K562 (cell line): ENCODE data around the gene TPR. TPM values are rescaled to one million over a fixed set of nuclear protein-coding genes. Genes with fewer than 3 reads are reported as not detected.
A peak's percentile ranks its signal among the peaks of the same experiment; 100 is the strongest.

Experiments used
- DEAF1 ChIP-seq: fragments of 450-650 bp; formaldehyde crosslinking; IDR thresholded peaks from 2 replicates; pipeline ENCODE4 v1.4.0; 2020; ENCODE audit warnings: mild to moderate bottlenecking, moderate library complexity
- HEY1 ChIP-seq: fragments of 250-450 bp; sonication (Bioruptor Pico); IDR thresholded peaks from 2 replicates; pipeline ENCODE4 v1.5.0; 2020; ENCODE audit warnings: mild to moderate bottlenecking, moderate library complexity, borderline replicate concordance
- KDM2B ChIP-seq: fragments of 250-450 bp; sonication (Bioruptor Pico); IDR thresholded peaks from 2 replicates; pipeline ENCODE4 v1.8.0; 2021; ENCODE audit warnings: mild to moderate bottlenecking, moderate library complexity
- KDM4B ChIP-seq, 2 experiments: fragments of 450-650 bp in 1 of 2; sonication (generic) in 1 of 2; IDR thresholded peaks; 2 replicates each; pipeline ENCODE4 v1.6.1; 2016 to 2017; ENCODE audit warnings: borderline replicate concordance in 2 of 2, antibody characterized with exemption in 1 of 2, low read depth in 1 of 2, mild to moderate bottlenecking in 1 of 2
- KLF10 ChIP-seq: fragments of 250-450 bp; sonication (Bioruptor Pico); IDR thresholded peaks from 2 replicates; pipeline ENCODE4 v1.6.1; 2021; ENCODE audit warnings: matching md5 sums
- MCM7 ChIP-seq, 2 experiments: fragments of 450-650 bp; IDR thresholded peaks; 2 replicates each; pipeline ENCODE4 v1.6.1; 2016 to 2018
- RHOXF2B ChIP-seq: fragments of 250-450 bp; sonication (Bioruptor Pico); conservative IDR thresholded peaks from 2 replicates; pipeline ENCODE4 v1.5.1; 2021
- SMARCB1 ChIP-seq: IDR thresholded peaks from 2 replicates; pipeline ENCODE4 v1.6.1; 2011; ENCODE audit warnings: improper control_type of control experiment, low read depth; ENCODE audit not compliant: insufficient read length
- SRSF1 ChIP-seq: fragments of 200-400 bp; formaldehyde crosslinking; IDR thresholded peaks from 2 replicates; pipeline ENCODE4 v1.6.1; 2017; ENCODE audit warnings: mild to moderate bottlenecking, low read depth, low read length, moderate library complexity
- TAF15 ChIP-seq: fragments of 200-400 bp; formaldehyde crosslinking; IDR thresholded peaks from 2 replicates; pipeline ENCODE4 v1.6.1; 2017; ENCODE audit warnings: mild to moderate bottlenecking, low read depth, low read length, moderate library complexity
- TRIM24 ChIP-seq, 2 experiments: fragments of 450-650 bp; IDR thresholded peaks; 2 replicates each; pipeline ENCODE4 v1.6.1; 2016
- ZBTB40 ChIP-seq, 2 experiments: fragments of 450-650 bp in 1 of 2; sonication (generic) in 1 of 2; formaldehyde crosslinking in 1 of 2; IDR thresholded peaks; 2 replicates each; pipeline versions ENCODE4 v1.7.1 to v1.9.0; 2016 to 2022; ENCODE audit warnings: inconsistent platforms in 1 of 2, mild to moderate bottlenecking in 1 of 2, missing genetic modification reagents in 1 of 2
- ZC3H8 ChIP-seq: fragments of 450-650 bp; IDR thresholded peaks from 2 replicates; pipeline ENCODE4 v1.6.1; 2017
- ZNF143 ChIP-seq: sonication (generic); formaldehyde crosslinking; IDR thresholded peaks from 2 replicates; pipeline ENCODE4 v1.9.0; 2022; ENCODE audit warnings: mild to moderate bottlenecking, missing genetic modification reagents
- ZNF280A ChIP-seq: fragments of 450-650 bp; IDR thresholded peaks from 2 replicates; pipeline ENCODE4 v1.6.1; 2018; ENCODE audit warnings: mild to moderate bottlenecking, low read depth; ENCODE audit not compliant: partially characterized antibody
- ZNF699 ChIP-seq: fragments of 250-450 bp; sonication (Bioruptor Pico); IDR thresholded peaks from 2 replicates; pipeline ENCODE4 v1.8.0; 2021; ENCODE audit warnings: mild to moderate bottlenecking, moderate library complexity; ENCODE audit not compliant: insufficient replicate concordance
- polyA plus RNA-seq, 8 experiments: library from polyadenylated mRNA; depleted of rRNA in 4 of 8; stranded (reverse) in 5 of 8; unstranded in 3 of 8; fragments of >200 nt; fragmentation: Nextera tagmentation in 2 of 8; fragmentation: Illumina TruSeq in 1 of 8; extraction: Ambion mirVana in 2 of 8; extraction: Trizol in 1 of 8; gene quantifications; 2 replicates each; pipeline versions ENCODE4 v1.2.1 to v1.2.3, GENCODE V29; 2011 to 2014; ENCODE audit warnings: inconsistent platforms in 1 of 8, missing spikeins in 1 of 8
- total RNA-seq, 7 experiments: library from RNA; depleted of rRNA in 6 of 7; stranded (reverse); fragments of >200 nt in 6 of 7; fragmentation: Illumina TruSeq in 2 of 7; extraction: Trizol in 2 of 7; gene quantifications; 2 replicates each; pipeline versions ENCODE4 v1.2.1 to v1.2.3, GENCODE V29; 2011 to 2021; ENCODE audit warnings: low replicate concordance in 1 of 7

Gene TPR
- total and polyA plus RNA-seq, 9 of the 15 experiments (the other 6 are each of a cell fraction or from before 2014, with no cell fraction given) = 48.5 to 167 (median 138) TPM

GRCh38 chr1:186375152-186375928, at the start of gene TPR, which contains the start of gene ODR4 (continued):
- peak in 1 of 2 experiments; percentile 81; a peak in 1 of 4 replicates for TF ChIP-seq KDM4B (IDR thresholded peaks at IDR 0.05; ENCODE audit: borderline replicate concordance in 2 of 2, low read depth in 1 of 2)
- TF ChIP-seq ZBTB40 (IDR thresholded peaks at IDR 0.05) = peak; percentile 89
- no peak for TF ChIP-seq ZBTB40 (CRISPR knock-in tag; IDR thresholded peaks at IDR 0.05)
- no peak for TF ChIP-seq TAF15
- no peak for TF ChIP-seq KDM2B
- TF ChIP-seq DEAF1 (CRISPR knock-in tag) = no peak
- TF ChIP-seq ZNF280A = no peak
- TF ChIP-seq SMARCB1 = no peak
- no peak for TF ChIP-seq KLF10 (CRISPR knock-in tag)
- TF ChIP-seq MCM7 (IDR thresholded peaks at IDR 0.05) = no peak
- peak; percentile 48 to 78 for TF ChIP-seq TRIM24 (IDR thresholded peaks at IDR 0.05)
- TF ChIP-seq RHOXF2B (CRISPR knock-in tag) = no peak
- peak; percentile 90 for TF ChIP-seq ZNF143 (CRISPR knock-in tag)
- TF ChIP-seq ZC3H8 = peak; percentile 78; the same call in 1 of the 2 replicates
- no peak for TF ChIP-seq HEY1
- TF ChIP-seq SRSF1 = no peak
- no peak for TF ChIP-seq ZNF699 (CRISPR knock-in tag)
